Hematopoietic multipotent progenitor cell treated with erythropoietin and hydrocortisone succinate and interleukin-3 and kit ligand, for 8 days (in vitro differentiated cells): ENCODE results near the gene ATF7IP.

Source experiments
- DNase-seq: peaks from one replicate; pipeline ENCODE4 v3.0.0-alpha.2; 2015

The ATF7IP gene

DNA sequence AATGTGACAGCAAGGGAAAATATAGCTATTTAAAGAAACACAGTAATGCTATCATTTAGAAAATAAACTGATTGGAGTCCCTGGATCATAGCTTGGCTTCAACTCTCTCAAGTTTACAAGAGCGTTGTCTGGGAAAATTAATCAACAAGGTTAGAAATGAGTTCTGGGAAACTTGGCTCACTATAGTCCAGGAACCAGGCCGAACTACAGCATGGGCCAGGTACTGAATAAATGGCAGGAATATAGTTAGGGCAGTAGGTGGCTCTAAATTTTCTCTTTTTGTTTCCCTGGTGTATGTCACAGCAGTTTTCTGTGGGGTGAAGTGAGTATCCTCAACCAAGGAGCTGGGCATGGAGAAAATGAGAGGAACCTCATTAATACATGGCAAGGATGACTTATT is 129.8 kb downstream of the ATF7IP start:
- DNase-seq: no peak

DNA sequence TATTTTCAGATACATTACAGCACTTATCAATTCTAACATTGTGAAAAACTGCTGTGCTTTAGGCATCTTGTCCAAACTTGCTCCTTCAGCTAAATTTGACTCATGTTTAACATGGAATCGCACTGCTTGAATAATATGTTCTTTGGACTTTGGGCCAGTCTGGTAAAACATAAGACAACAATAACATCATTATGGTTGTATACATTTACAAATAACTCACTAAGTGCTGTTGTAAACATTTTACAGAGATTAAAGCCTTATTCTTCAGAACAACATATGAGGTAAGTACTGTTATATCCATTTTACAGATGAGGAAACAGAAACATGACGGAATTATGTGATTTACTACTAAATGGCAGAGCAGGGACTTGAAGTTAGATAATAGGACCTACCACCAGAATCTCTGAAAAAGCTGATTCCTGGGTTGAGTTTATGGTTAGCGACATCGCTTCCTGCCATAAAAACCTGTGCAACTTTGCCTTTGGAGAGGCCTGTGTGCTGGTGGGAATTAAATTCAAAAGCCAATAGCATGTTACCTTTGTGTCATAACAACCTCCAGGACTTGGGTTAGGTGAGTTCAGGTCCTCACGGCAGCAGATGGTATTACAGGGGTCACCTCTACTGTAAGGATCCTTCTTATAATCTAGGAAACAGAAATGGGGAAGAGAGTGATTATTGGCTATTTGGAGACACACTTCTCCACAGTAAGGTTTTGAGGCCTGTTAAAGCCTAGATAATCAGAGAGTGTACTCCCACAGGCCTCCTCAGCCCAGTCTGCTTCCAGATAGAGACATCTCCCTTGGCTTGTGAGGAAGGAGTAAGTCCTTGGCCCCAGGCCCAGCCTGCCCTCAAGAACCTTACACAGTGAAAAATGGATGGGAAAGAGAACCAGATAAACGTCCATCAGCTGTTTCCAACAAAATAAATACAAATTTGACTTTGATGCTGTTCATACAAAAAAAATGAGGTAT is 140.4 kb downstream of the ATF7IP start:
- DNase-seq: peak; percentile 64

DNA sequence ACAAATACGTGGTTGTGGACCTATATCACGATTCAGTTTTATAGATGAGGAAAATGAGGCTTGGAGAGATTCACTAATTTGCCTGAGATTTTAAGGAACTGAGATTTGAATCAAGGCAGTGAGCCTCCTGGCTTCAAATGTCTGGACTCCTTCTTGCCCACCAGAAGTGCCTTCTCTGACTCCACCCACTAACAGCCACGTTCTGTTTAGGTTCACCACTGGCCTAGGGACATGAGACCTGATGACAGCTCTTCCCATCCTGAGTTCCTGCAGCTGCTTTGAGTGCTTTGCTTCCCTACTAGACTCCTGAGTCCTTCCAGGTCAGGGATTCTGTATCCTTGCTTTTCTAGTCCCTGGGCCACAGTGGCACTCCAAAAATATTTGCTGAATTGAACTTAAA is 145.1 kb downstream of the ATF7IP start:
- no peak for DNase-seq

DNA sequence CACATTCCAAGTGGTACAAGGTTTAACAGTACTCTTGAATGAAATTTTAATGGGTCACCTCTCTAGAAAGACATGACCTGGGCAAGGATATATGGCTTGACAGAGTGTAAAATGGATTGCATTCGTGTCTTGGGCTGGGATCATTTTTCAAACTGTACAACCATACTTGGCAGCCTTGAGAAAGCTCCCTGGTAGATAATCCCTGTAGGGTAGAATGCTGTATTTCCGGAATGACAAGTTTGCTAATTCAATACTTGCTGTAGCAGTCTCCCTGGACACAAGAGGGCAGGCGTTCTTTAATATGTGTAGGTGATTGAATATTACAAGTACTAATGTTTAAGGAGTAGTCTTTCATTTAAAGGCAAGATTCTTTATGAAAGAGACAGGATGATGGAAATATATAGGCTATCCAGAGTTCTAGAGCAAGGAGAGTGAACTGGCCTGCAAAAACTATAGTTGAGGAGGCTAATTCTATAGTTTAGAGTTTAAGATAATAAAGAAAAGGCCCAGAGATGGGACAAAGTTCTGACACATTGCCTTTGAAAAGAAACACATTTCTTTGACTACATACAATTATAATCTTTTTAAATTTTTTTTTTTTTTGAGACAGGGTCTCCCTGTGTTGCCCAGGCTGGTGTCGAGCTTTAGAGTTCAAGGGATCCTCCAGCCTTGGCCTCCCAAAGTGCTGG is 148.8 kb downstream of the ATF7IP start:
- DNase-seq: peak; percentile 48

DNA sequence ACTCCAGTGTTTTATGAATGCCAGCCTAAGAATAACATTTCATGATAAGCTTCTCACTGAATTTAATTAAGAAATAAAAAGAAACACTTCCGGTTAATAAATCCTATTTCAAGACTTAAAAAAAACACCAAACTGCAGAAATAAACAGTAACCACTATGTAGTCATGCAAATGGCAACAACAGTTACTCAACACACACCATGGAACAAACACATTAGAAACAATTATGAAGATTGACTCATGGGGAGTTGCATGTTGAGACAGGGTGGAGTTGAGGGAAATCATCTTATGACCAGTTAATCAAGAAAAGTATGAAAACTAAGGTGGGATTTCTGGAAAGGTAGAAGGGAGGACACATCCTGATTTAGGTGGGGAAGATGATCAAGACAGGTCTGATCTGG is 149.5 kb downstream of the ATF7IP start:
- no peak for DNase-seq

DNA sequence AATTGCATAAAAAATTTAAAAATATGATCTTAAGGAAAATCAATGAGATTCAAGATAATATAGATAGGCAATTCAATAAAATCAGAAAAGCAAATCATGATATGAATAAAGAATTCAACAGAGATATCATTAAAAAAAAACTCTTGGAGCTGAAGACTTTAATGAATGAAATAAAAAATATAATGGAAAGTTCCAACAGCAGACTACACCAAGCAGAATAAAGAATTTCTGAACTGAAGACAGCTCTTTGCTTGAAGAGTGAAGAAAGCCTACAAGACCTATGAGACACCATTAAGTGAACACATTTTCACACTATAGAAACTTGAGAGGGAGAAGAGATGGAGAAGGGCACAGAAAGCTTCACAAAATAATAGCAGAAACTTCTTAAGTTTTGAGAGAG is 156.3 kb downstream of the ATF7IP start:
- no peak for DNase-seq

DNA sequence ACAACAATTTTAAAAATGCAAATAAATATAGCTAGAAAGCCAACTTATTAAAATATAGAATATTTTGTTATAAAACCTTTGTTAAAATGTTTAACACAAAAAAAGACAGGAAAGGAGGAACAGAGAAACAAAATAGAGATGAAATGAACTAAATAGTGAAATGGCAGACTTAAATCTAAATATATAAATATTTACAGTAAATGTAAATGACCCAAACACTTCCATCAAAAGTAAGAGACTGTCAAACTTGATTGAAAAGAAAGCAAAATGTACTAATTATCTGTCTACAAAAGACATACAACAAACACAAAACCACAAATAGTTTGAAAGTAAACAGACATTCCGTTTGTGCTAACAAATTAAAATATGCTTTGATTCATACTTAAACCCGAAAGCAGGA is 160.5 kb downstream of the ATF7IP start:
- no peak for DNase-seq

DNA sequence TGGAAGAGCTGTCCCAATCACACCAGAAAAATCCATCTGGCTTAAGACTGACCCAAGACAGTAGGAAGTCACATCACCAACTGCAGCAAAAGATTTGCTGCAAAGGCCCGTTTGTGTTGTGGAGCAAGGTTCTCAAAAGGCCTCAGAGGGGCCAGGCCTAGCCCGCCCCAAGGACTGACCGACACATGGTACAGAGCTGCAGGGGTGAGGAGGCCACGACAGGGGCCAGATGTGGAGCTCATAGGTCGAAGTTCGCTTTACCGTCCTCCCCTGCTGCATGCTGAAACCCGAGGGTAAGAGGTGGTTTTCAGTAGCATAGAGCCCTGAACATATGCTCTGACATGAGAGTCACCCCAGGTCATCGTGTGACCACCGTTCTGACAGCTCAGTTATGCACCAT is 166.7 kb downstream of the ATF7IP start:
- DNase-seq: no peak

DNA sequence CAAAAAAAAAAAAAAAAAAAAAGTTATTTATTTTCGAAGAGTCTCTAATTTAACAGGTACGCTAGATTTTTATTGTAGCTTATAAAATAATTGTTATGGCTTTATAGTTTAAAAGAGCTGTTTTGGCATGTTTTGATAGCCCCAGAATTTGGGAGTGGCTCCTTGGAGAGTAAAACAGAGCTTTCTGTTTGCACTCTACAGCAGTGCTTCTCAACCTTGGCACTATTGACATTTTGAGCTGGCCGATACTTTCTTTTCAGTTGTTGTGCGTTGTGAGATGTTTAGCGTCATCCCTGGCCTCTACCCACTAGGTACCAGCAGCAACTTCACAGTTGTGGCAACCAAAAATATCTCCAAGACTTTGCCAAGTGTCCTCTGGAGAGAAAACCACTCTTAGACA is 171.6 kb downstream of the ATF7IP start:
- no peak for DNase-seq

DNA sequence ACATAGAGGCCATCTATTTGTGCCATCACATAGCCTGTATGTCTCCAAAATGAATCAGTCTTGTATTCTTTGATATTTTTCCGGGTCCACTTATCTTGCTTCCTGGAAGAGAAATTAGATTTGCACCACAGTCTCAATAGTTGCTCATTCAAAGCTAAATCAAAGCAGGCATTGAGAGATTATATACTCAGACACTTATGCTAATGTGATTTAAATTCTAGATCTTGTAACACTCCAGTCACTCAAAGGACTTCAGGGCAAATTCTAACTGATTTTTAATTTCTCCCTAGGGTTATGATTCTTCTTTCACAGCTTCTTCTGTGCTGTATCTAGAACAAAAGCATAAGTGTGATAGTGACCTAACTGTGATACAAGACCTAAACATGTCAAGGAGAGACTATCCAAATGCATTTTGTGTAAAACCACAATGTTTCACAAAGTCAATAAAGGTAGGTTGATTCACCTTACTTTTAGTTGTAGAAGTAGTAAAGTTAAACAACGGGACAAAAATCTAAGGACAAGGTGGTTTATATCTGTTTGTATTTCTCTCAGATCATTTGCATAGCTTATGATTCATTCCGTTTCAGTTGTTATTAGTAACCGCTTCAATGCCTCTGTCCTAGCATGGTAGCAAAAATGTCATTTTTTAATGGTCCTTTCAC is 175.4 kb downstream of the ATF7IP start:
- DNase-seq: no peak

DNA sequence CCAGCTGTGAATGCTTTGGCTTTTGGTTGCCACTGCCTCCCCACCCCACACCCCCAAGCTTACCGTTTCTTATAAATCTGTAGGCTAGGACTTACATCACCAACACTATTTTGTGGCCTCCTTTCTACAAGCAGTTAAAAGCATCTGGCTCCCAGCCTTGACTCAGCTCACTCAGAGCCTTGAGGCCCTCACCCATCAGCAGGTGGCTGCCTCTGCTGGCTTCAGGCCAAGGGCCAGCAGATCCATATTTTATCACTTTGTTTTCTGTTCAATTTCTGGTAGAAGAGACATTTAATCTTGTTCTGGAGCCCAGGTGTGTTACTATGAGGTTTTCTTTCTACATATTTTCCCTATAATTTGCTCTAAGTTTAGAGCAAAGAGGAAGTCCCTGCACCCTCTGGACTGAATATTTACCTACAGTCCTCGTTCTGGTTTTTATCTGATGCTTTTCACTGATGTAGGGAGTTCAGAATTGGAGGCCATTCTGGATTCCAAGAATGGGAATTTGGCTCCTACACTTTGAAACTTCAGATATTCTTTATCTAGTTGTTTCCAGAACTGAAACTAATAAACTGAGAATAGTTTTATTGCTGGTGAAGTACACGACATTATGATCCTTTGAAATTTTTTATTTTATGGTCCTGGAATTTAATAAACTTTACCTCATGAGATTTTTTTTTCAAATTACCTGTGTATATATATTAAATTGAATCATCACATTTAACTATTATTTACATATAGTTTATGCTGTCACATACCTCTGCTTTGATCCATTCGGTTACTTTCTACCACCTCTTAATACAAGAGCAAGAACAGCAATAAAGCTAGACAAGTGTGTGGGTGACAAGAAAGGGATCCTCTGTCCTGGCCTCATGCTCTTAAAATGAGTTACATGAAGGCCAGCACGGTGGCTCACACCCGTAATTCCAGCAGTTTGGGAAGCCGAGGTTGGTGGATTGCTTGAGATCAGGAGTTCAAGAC is 180.0 kb downstream of the ATF7IP start:
- DNase-seq: no peak

DNA sequence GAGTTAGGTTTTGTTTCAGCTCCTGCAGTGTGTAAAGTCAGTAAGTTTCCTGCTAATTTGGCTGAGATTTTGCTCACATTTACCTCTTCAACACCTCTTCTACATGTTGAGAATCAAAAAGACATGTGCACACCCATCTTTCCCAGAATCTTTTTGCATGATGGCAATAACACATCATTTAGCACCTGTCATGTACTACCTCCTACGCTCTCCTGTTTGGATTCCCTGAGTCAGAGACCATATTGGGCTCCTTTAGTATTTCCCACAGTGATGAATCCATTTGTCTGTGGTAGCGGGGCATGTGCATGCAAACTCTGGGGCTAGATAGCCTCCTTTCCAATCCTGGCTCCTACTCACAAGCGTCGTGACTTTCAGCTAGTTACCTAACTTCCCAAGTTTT is 182.1 kb downstream of the ATF7IP start:
- no peak for DNase-seq

DNA sequence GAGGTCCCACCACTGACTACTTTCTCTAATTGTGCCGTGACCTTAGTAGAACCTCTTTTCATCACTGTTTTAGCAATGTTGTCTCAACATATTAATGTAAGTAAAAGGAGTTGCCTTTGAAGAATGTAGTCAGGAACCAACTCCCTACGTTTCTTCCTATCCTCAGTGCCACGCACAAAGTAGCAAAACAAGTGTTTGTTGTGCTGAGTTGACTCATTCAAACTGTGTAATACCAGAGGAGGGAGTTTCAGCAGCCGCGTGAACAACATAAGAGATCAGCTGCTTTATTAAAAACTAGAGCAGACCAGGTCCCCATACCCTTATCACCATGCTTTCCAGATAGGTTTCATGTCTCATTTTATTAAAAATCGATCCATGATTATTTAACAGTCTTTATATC is 183.1 kb downstream of the ATF7IP start:
- no peak for DNase-seq
